SK-N-MC (cell line): Measurements from ENCODE around the gene EVA1B.

Experiments
- EZH2 ChIP-seq: fragments of 200-600 bp; sonication (generic); IDR thresholded peaks from one replicate; pipeline ENCODE4 v1.6.1; 2017; ENCODE audit warnings: antibody characterized with exemption
- FOXP2 ChIP-seq: optimal IDR thresholded peaks from 2 replicates; pipeline ENCODE3; 2011; ENCODE audit warnings: mild to moderate bottlenecking, moderate library complexity; ENCODE audit not compliant: insufficient read depth; ENCODE audit errors: extremely low read length, control extremely low read depth
- POLR2AphosphoS5 ChIP-seq: IDR thresholded peaks from 2 replicates; pipeline ENCODE4 v1.6.1; 2012; ENCODE audit warnings: mild to moderate bottlenecking, low read depth, low read length, borderline replicate concordance

- TF ChIP-seq EZH2 (no peak), POLR2AphosphoS5 (no peak), FOXP2 (no peak)
Observed at GRCh38 chr1:36305915-36306209, 17.6 kb downstream of the EVA1B start.
